DMS153 (cell line): ENCODE data around the gene TICAM2.

ENCODE experiments used
- DNase-seq: peaks from one replicate; lab custom pipeline; 2025; lab: John Stamatoyannopoulos, UW

Gene TICAM2

GRCh38 chr5:115531787-115532367 lies 70.4 kb downstream of the TICAM2 start:
- no peak for DNase-seq

- no peak for DNase-seq
These were observed 70.9 kb downstream of the TICAM2 start for GRCh38 chr5:115531380-115531779.

GRCh38 chr5:115530426-115530825 lies 71.9 kb downstream of the TICAM2 start:
- no peak for DNase-seq
